Stomach (tissue), 4 donors: ENCODE measurements around the gene MAPRE2.

Experiments used
- EP300 ChIP-seq: sonication (generic); formaldehyde crosslinking; IDR thresholded peaks from one replicate; pipeline ENCODE4 v1.6.1; 2017; ENCODE audit warnings: antibody characterized with exemption
- POLR2A ChIP-seq, 4 donors: fragments of 450-650 bp; IDR thresholded peaks; one replicate each; pipeline ENCODE4 v1.6.1; 2016; ENCODE audit warnings: antibody characterized with exemption in 4 of 4, control low read depth in 2 of 4, mild to moderate bottlenecking in 1 of 4, moderate library complexity in 1 of 4
- TF ChIP-seq, protein P1 (sequence below), 7 experiments: fragments of 450-650 bp in 4 of 7; fragments of 200-600 bp in 3 of 7; sonication (generic) in 3 of 7; IDR thresholded peaks; one replicate each; pipeline ENCODE4 v1.5.1; 2016 to 2019; ENCODE audit warnings: antibody characterized with exemption in 7 of 7, control low read depth in 2 of 7, mild to moderate bottlenecking in 1 of 7

DNA sequence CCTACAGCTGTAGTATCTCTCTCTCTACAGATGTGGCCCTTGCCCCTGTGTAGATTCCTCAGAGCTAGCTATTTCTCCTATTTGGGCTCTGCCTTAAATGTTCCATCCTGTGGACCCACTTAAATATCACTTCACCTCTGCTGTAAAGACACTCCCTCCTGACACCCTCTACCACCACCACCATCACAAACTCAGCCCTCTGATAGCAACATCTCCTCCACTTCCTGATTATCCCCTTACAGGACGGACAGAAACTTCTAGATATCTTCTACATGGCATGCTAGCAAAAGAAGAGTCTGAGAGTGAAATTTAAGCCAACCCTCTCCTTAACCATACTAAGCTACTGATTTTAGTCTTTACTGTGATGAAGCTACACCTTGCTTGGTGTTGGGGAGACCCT is 3.2 kb upstream of the MAPRE2 start:
- TF ChIP-seq POLR2A (IDR thresholded peaks at IDR 0.05) = no peak
- TF ChIP-seq, protein P1, sequence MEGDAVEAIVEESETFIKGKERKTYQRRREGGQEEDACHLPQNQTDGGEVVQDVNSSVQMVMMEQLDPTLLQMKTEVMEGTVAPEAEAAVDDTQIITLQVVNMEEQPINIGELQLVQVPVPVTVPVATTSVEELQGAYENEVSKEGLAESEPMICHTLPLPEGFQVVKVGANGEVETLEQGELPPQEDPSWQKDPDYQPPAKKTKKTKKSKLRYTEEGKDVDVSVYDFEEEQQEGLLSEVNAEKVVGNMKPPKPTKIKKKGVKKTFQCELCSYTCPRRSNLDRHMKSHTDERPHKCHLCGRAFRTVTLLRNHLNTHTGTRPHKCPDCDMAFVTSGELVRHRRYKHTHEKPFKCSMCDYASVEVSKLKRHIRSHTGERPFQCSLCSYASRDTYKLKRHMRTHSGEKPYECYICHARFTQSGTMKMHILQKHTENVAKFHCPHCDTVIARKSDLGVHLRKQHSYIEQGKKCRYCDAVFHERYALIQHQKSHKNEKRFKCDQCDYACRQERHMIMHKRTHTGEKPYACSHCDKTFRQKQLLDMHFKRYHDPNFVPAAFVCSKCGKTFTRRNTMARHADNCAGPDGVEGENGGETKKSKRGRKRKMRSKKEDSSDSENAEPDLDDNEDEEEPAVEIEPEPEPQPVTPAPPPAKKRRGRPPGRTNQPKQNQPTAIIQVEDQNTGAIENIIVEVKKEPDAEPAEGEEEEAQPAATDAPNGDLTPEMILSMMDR (IDR thresholded peaks at IDR 0.05) = no peak
- TF ChIP-seq EP300 = no peak
